A549 (cell line): ENCODE results near the gene GOLGA3. TPM values are rescaled to one million over a fixed set of nuclear protein-coding genes. Genes with fewer than 3 reads are reported as not detected.
A peak's percentile ranks its signal among the peaks of the same experiment; 100 is the strongest.

ENCODE experiments used
- ATAC-seq, 2 experiments: fragments of 200-7000 bp in 1 of 2; fragments of >200 bp in 1 of 2; cut with Nextera tagmentation in 1 of 2; cut with Tn5 transposase in 1 of 2; 3 replicates each; pipeline versions ENCODE4 v1.8.0 to v1.9.1; 2018 to 2020; ENCODE audit warnings: mild to moderate bottlenecking in 1 of 2, moderate library complexity in 1 of 2
- CTCF ChIA-PET: fragments of 300-600 bp; sonication (Branson Sonifier 250); formaldehyde crosslinking; extraction: SDS; loops from one replicate; lab custom pipeline; 2021; ENCODE audit warnings: antibody characterized with exemption, inconsistent platforms; lab: Yijun Ruan, JAX
- POLR2A ChIA-PET: fragments of 350-600 bp; formaldehyde crosslinking; extraction: SDS; loops from one replicate; lab custom pipeline; 2021; ENCODE audit warnings: antibody characterized with exemption, inconsistent platforms; lab: Yijun Ruan, JAX
- DNase-seq, 2 experiments: peaks; one replicate each; pipeline versions ENCODE4 v3.0.0 to v3.0.0-alpha.2; 2011 to 2016; ENCODE audit warnings: low read depth in 1 of 2, low spot score in 1 of 2
- FAIRE-seq: peaks from 2 replicates; lab custom pipeline; 2011; peaks lifted over from hg19 to GRCh38; lab: Jason Lieb, UNC
- H3K27ac ChIP-seq, 2 experiments: fragments of >200 bp; sonication (Bioruptor Twin); formaldehyde crosslinking; 3 replicates each; pipeline ENCODE4 v1.5.1; 2016 to 2017
- H3K4me1 ChIP-seq: fragments of >200 bp; sonication (Bioruptor Twin); formaldehyde crosslinking; 3 replicates; pipeline ENCODE4 v1.6.1; 2016
- H3K4me2 ChIP-seq: fragments of >200 bp; sonication (Bioruptor Twin); formaldehyde crosslinking; 3 replicates; pipeline ENCODE4 v1.6.1; 2016
- H3K4me3 ChIP-seq: fragments of >200 bp; sonication (Bioruptor Twin); formaldehyde crosslinking; 3 replicates; pipeline ENCODE4 v1.5.1; 2016
- H3K9me3 ChIP-seq: fragments of >200 bp; sonication (Bioruptor Twin); formaldehyde crosslinking; 3 replicates; pipeline ENCODE4 v1.6.1; 2016
- CHD2 ChIP-seq: fragments of 150-350 bp; IDR thresholded peaks from 2 replicates; pipeline ENCODE4 v1.6.1; 2014; ENCODE audit warnings: low read length; ENCODE audit not compliant: partially characterized antibody
- CHD4 ChIP-seq: fragments of 200-600 bp; sonication (generic); IDR thresholded peaks from 2 replicates; pipeline ENCODE4 v1.6.1; 2016; ENCODE audit warnings: antibody characterized with exemption, mild to moderate bottlenecking, borderline replicate concordance
- EHF ChIP-seq: fragments of 250-450 bp; sonication (Bioruptor Pico); IDR thresholded peaks from 2 replicates; pipeline ENCODE4 v1.5.0; 2020; ENCODE audit warnings: mild to moderate bottlenecking
- FOSB ChIP-seq: fragments of 250-450 bp; sonication (Bioruptor Pico); IDR thresholded peaks from 2 replicates; pipeline ENCODE4 v1.5.0; 2020; ENCODE audit warnings: mild to moderate bottlenecking, moderate library complexity
- FOXS1 ChIP-seq: fragments of 250-450 bp; sonication (Bioruptor Pico); IDR thresholded peaks from 2 replicates; pipeline ENCODE4 v1.5.0; 2020; ENCODE audit warnings: mild to moderate bottlenecking, moderate library complexity
- GATA3 ChIP-seq: IDR thresholded peaks from 2 replicates; pipeline ENCODE4 v1.6.1; 2012; ENCODE audit warnings: borderline replicate concordance
- HDAC2 ChIP-seq: fragments of 200-600 bp; sonication (generic); IDR thresholded peaks from 2 replicates; pipeline ENCODE4 v1.6.1; 2016
- JUN ChIP-seq, 2 experiments: fragments of >200 bp; sonication (Bioruptor Twin); formaldehyde crosslinking; IDR thresholded peaks; 2 replicates in 1 of 2; 3 replicates in 1 of 2; pipeline ENCODE4 v1.6.1; 2016 to 2017
- KDM5A ChIP-seq: fragments of 200-600 bp; sonication (generic); IDR thresholded peaks from 2 replicates; pipeline ENCODE4 v1.6.1; 2016; ENCODE audit warnings: antibody characterized with exemption, mild to moderate bottlenecking
- MAFK ChIP-seq: fragments of 450-650 bp; IDR thresholded peaks from 2 replicates; pipeline ENCODE4 v1.6.1; 2014; ENCODE audit not compliant: partially characterized antibody
- MAZ ChIP-seq: fragments of 150-350 bp; IDR thresholded peaks from 2 replicates; pipeline ENCODE4 v1.6.1; 2014; ENCODE audit warnings: antibody characterized with exemption, low read depth, low read length, borderline replicate concordance
- NFE2L2 ChIP-seq: fragments of 150-350 bp; conservative IDR thresholded peaks from 2 replicates; pipeline ENCODE4 v1.6.1; 2014; ENCODE audit warnings: low read length
- POLR2A ChIP-seq: IDR thresholded peaks from 2 replicates; pipeline ENCODE4 v1.6.1; 2012; ENCODE audit warnings: mild to moderate bottlenecking, low read length
- POLR2AphosphoS2 ChIP-seq: conservative IDR thresholded peaks from 2 replicates; pipeline ENCODE4 v1.6.1; 2012; ENCODE audit warnings: low read length, improper control_type of control experiment, inconsistent platforms
- RARB ChIP-seq: fragments of 250-450 bp; sonication (Bioruptor Pico); IDR thresholded peaks from 2 replicates; pipeline ENCODE4 v1.8.0; 2021; ENCODE audit warnings: mild to moderate bottlenecking, moderate library complexity
- RFX5 ChIP-seq: fragments of 450-650 bp; IDR thresholded peaks from 2 replicates; pipeline ENCODE4 v1.7.1; 2014; ENCODE audit warnings: antibody characterized with exemption, mild to moderate bottlenecking, moderate library complexity
- SMC3 ChIP-seq: fragments of >200 bp; sonication (Bioruptor Twin); formaldehyde crosslinking; IDR thresholded peaks from 3 replicates; pipeline ENCODE4 v1.6.1; 2018; ENCODE audit warnings: inconsistent platforms
- SREBF2 ChIP-seq: fragments of 450-650 bp; IDR thresholded peaks from 2 replicates; pipeline ENCODE4 v1.6.1; 2014; ENCODE audit warnings: mild to moderate bottlenecking, moderate library complexity
- ZFP36 ChIP-seq: fragments of 450-650 bp; IDR thresholded peaks from 2 replicates; pipeline ENCODE4 v1.6.1; 2014; ENCODE audit warnings: borderline replicate concordance; ENCODE audit not compliant: partially characterized antibody
- ZNF302 ChIP-seq: fragments of 250-450 bp; sonication (Bioruptor Pico); IDR thresholded peaks from 2 replicates; pipeline ENCODE4 v1.9.0; 2021; ENCODE audit warnings: inconsistent platforms, mild to moderate bottlenecking, moderate library complexity
- ZSCAN20 ChIP-seq: fragments of 250-450 bp; sonication (Bioruptor Pico); IDR thresholded peaks from 2 replicates; pipeline ENCODE4 v1.8.0; 2022; ENCODE audit warnings: mild to moderate bottlenecking, moderate library complexity
- WGBS: methylation state at CpG from one replicate; pipeline ENCODE4 v1.1.6; 2017; ENCODE audit errors: missing lambda C conversion rate; 5-methylcytosine and 5-hydroxymethylcytosine counted together
- polyA plus RNA-seq, 4 experiments: library from polyadenylated mRNA; depleted of rRNA in 3 of 4; stranded (reverse); fragments of >200 nt; fragmentation: RNase III in 1 of 4; extraction: RNeasy Plus Mini Kit Qiagen cat#74134 plus additional on column Dnase treatment in 1 of 4; gene quantifications; 2 replicates in 3 of 4; 3 replicates in 1 of 4; pipeline ENCODE4 v1.2.3, GENCODE V29; 2011 to 2017
- TF ChIP-seq, protein P1 (sequence below): fragments of >200 bp; sonication (Bioruptor Twin); formaldehyde crosslinking; IDR thresholded peaks from 2 replicates; pipeline ENCODE4 v1.6.1; 2016
- TF ChIP-seq, protein P2 (sequence below): fragments of 250-450 bp; sonication (Bioruptor Pico); IDR thresholded peaks from 2 replicates; pipeline ENCODE4 v1.5.0; 2021; ENCODE audit warnings: mild to moderate bottlenecking, moderate library complexity, borderline replicate concordance
- TF ChIP-seq, protein P3 (sequence below): fragments of 250-450 bp; sonication (Bioruptor Pico); IDR thresholded peaks from 2 replicates; pipeline ENCODE4 v1.5.0; 2020; ENCODE audit warnings: low read depth, mild to moderate bottlenecking, moderate library complexity
- TF ChIP-seq, protein P4 (sequence below): fragments of 450-650 bp; IDR thresholded peaks from 2 replicates; pipeline ENCODE4 v1.6.1; 2014; ENCODE audit warnings: antibody characterized with exemption

GOLGA3 gene
- polyA plus RNA-seq, 2 of the 4 experiments (the other 2 are of a cell fraction) = 23.0 to 25.5 TPM

DNA sequence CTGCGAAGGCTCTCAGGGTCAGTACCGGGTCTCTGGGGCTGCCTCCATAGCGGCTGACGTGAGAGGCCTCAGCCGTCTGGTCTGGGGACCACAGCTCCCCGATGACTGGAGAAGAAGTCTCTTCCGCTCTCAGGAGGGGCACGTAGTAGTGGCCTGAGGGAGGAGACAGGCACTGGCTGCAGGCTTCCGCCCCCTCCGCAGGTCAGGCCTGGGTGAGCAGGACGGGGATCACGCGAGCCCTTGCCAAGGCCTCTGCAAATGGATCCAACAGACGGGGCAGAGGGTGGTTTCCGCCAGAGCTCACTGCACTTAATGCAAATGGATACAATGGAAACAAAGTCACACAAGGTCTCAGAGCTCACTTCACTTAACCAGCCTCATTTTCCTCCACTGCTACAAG, 91.8 kb downstream of the GOLGA3 start:
- H3K27ac ChIP-seq = no peak overlapping the region
- ChIA-PET POLR2A (no interaction called here), CTCF (interaction anchor here (0.6 to 1.6 kb wide), 2 partner anchors 16 to 366 kb away, joined by 3 to 4 read pairs; no protein-coding TSS in a partner anchor)
- FAIRE-seq = no peak
- no peak overlapping the region for H3K4me3 ChIP-seq
- TF ChIP-seq, protein P1, sequence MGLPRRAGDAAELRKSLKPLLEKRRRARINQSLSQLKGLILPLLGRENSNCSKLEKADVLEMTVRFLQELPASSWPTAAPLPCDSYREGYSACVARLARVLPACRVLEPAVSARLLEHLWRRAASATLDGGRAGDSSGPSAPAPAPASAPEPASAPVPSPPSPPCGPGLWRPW = no peak
- TF ChIP-seq GATA3 (no peak), RFX5 (no peak), EHF (no peak), JUN (IDR thresholded peaks at IDR 0.05) (no peak), HDAC2 (no peak)
- WGBS = 92% methylated on average over 14 of the region's 15 CpGs
- H3K4me1 ChIP-seq = no peaks in the 10 kb centered on the region
- ATAC-seq = no peak; a peak in 1 of 6 replicates
- H3K9me3 ChIP-seq = no peaks in the 10 kb centered on the region
- H3K4me2 ChIP-seq = no peak overlapping the region
- no peak for DNase-seq

DNA sequence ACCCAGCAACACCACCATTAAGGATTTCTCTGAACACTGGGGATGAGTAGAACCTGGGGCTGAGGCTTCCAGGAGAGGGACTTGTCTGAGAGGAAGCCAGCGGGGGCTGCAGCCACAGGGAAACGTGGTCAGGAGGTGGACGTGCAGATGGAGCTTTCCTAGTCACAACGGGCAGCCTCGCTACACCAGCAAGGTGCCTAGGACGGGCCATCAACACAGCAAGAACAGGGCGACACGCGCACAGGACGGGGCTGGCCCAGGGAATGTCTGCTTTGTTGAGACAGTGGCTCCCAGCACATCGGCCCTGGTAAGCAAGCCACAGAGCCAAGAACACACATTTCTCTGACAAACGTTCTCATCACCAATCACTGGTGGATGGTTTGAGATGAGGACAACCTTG, 92.3 kb downstream of the GOLGA3 start:
- Histone ChIP-seq H3K9me3 (no peaks in the 10 kb centered on the region), H3K27ac (no peak overlapping the region), H3K4me1 (no peaks in the 10 kb centered on the region), H3K4me2 (no peak overlapping the region), H3K4me3 (no peak overlapping the region)
- peak in 1 of 2 experiments; percentile 16; a peak in 3 of 6 replicates for ATAC-seq
- TF ChIP-seq NFE2L2 = no peak
- no peak for FAIRE-seq
- POLR2A ChIA-PET = no interaction called here
- CTCF ChIA-PET = interaction anchor here (0.6 to 1.6 kb wide), 4 partner anchors 10 to 367 kb away, joined by 3 to 4 read pairs (median 3); no protein-coding TSS in a partner anchor
- 91% methylated on average over 12 of the region's 12 CpGs for WGBS
- DNase-seq = no peak

DNA sequence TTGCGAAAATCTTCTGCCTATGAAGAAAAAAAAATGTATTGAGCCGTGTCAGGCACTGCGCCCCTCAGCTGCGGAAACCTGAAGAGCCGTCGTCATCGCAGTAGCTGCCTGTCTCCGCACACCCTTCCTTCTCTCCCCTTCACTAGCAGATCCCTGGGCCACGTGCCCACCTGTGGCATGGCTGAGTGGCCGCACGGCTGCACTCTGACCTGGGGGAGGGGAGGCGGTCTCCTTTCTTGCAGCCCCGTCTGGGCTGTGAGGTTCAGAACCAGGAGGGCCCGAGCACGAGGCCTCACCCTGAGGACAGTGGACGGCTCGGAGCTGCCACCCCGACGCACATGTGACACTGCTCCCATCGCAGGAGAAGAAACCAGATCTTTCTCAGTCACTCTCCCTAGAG, 93.2 kb downstream of the GOLGA3 start:
- CTCF ChIA-PET = interaction anchor here (0.9 to 3.1 kb wide), 5 partner anchors 11 to 33 kb away, joined by 3 to 6 read pairs (median 3); no protein-coding TSS in a partner anchor
- no peak overlapping the region for H3K4me2 ChIP-seq
- WGBS = 91% methylated on average over 17 of the region's 20 CpGs
- FAIRE-seq (no peak), DNase-seq (no peak)
- no peak for TF ChIP-seq MAFK
- no peak for TF ChIP-seq MAZ
- no peak for TF ChIP-seq KDM5A
- TF ChIP-seq ZFP36 = no peak
- TF ChIP-seq ZNF302 (CRISPR knock-in tag) = no peak
- TF ChIP-seq, protein P2, sequence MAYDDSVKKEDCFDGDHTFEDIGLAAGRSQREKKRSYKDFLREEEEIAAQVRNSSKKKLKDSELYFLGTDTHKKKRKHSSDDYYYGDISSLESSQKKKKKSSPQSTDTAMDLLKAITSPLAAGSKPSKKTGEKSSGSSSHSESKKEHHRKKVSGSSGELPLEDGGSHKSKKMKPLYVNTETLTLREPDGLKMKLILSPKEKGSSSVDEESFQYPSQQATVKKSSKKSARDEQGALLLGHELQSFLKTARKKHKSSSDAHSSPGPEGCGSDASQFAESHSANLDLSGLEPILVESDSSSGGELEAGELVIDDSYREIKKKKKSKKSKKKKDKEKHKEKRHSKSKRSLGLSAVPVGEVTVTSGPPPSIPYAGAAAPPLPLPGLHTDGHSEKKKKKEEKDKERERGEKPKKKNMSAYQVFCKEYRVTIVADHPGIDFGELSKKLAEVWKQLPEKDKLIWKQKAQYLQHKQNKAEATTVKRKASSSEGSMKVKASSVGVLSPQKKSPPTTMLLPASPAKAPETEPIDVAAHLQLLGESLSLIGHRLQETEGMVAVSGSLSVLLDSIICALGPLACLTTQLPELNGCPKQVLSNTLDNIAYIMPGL (CRISPR knock-in tag) = no peak
- TF ChIP-seq SREBF2 = no peak
- TF ChIP-seq ZSCAN20 (CRISPR knock-in tag) = no peak
- no peak for TF ChIP-seq SMC3
- TF ChIP-seq, protein P3, sequence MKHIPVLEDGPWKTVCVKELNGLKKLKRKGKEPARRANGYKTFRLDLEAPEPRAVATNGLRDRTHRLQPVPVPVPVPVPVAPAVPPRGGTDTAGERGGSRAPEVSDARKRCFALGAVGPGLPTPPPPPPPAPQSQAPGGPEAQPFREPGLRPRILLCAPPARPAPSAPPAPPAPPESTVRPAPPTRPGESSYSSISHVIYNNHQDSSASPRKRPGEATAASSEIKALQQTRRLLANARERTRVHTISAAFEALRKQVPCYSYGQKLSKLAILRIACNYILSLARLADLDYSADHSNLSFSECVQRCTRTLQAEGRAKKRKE (CRISPR knock-in tag) = no peak
- no peak for TF ChIP-seq NFE2L2
- no peak for TF ChIP-seq FOSB
- TF ChIP-seq POLR2A = no peak
- TF ChIP-seq CHD2 = no peak
- no peak for TF ChIP-seq RARB
- TF ChIP-seq, protein P4, sequence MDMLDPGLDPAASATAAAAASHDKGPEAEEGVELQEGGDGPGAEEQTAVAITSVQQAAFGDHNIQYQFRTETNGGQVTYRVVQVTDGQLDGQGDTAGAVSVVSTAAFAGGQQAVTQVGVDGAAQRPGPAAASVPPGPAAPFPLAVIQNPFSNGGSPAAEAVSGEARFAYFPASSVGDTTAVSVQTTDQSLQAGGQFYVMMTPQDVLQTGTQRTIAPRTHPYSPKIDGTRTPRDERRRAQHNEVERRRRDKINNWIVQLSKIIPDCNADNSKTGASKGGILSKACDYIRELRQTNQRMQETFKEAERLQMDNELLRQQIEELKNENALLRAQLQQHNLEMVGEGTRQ = no peak
- TF ChIP-seq POLR2AphosphoS2 = no peak
- TF ChIP-seq JUN (IDR thresholded peaks at IDR 0.05) = no peak
- TF ChIP-seq CHD4 = no peak
- TF ChIP-seq FOXS1 (CRISPR knock-in tag) = no peak
- TF ChIP-seq, all 56 proteins: peak for 0
- no peak; a peak in 1 of 6 replicates for ATAC-seq
- no peak overlapping the region for H3K27ac ChIP-seq
- no peak overlapping the region for H3K4me3 ChIP-seq
- no peaks in the 10 kb centered on the region for H3K9me3 ChIP-seq
- POLR2A ChIA-PET = no interaction called here
- H3K4me1 ChIP-seq = no peaks in the 10 kb centered on the region
